T-cell (primary cell): ENCODE data around the gene MAU2. TPM values are rescaled to one million over a fixed set of nuclear protein-coding genes. Genes with fewer than 3 reads are reported as not detected.

Source experiments
- ATAC-seq, 4 experiments: fragments of 200-7000 bp in 3 of 4; fragments of 150-1000 bp in 1 of 4; cut with Tn5 transposase; replicated peaks in 1 of 4; 1 replicate in 3 of 4; 2 replicates in 1 of 4; pipeline ENCODE4 v1.10.0; 2021; ENCODE audit warnings: moderate library complexity in 3 of 4, mild to moderate bottlenecking in 2 of 4, moderate number of reproducible peaks in 1 of 4
- CTCF ChIA-PET, 2 donors: fragments of 300-600 bp; sonication (Branson Sonifier 250); formaldehyde crosslinking; loops; one replicate each; lab custom pipeline; 2022; ENCODE audit warnings: antibody characterized with exemption in 2 of 2; lab: Charles Lee
- POLR2A ChIA-PET, 2 donors: fragments of 300-600 bp; sonication (Branson Sonifier 250); formaldehyde crosslinking; loops; one replicate each; lab custom pipeline; 2022; ENCODE audit warnings: antibody characterized with exemption in 2 of 2; lab: Charles Lee
- DNase-seq, 35 experiments: peaks; one replicate each; pipeline versions ENCODE4 v3.0.0 to v3.0.0-alpha.2; 2013 to 2023
- H3K27ac ChIP-seq: one replicate; pipeline ENCODE4 v1.5.1; 2013; ENCODE audit warnings: low read length
- H3K27me3 ChIP-seq, 2 experiments: replicated peaks in 1 of 2; 1 replicate in 1 of 2; 2 replicates in 1 of 2; pipeline versions ENCODE4 v1.6.1 to v1.7.0; 2013; ENCODE audit warnings: low read length in 1 of 2, mixed read lengths in 1 of 2; ENCODE audit not compliant: control insufficient read depth in 2 of 2, insufficient read depth in 2 of 2; ENCODE audit errors: extremely low read depth in 1 of 2
- H3K36me3 ChIP-seq, 2 donors: 1 replicate in 1 of 2; 2 replicates in 1 of 2; pipeline versions ENCODE4 v1.6.1 to v1.7.0; 2013; ENCODE audit warnings: low read length in 1 of 2; ENCODE audit not compliant: control insufficient read depth in 2 of 2, insufficient read depth in 1 of 2; ENCODE audit errors: extremely low read depth in 1 of 2
- H3K4me1 ChIP-seq, 2 experiments: 1 replicate in 1 of 2; 2 replicates in 1 of 2; pipeline versions ENCODE4 v1.6.1 to v1.7.0; 2013; ENCODE audit warnings: low read length in 2 of 2, mixed read lengths in 1 of 2; ENCODE audit not compliant: insufficient read depth in 2 of 2, control insufficient read depth in 1 of 2; ENCODE audit errors: extremely low read depth in 1 of 2
- H3K4me3 ChIP-seq, 2 donors: 1 replicate in 1 of 2; 2 replicates in 1 of 2; pipeline versions ENCODE4 v1.5.1 to v1.7.0; 2013; ENCODE audit warnings: mild to moderate bottlenecking in 2 of 2, low read length in 1 of 2, moderate library complexity in 1 of 2; ENCODE audit not compliant: control insufficient read depth in 1 of 2; ENCODE audit errors: extremely low read depth in 1 of 2
- H3K9me3 ChIP-seq: 2 replicates; pipeline ENCODE4 v1.7.0; 2013
- H3K27ac Mint-ChIP-seq, 2 donors: one replicate each; pipeline ENCODE4 v1.8.0; 2020 to 2021; ENCODE audit warnings: mild to moderate bottlenecking in 2 of 2, mixed read lengths in 2 of 2
- H3K27me3 Mint-ChIP-seq, 2 donors: one replicate each; pipeline ENCODE4 v1.8.0; 2021 to 2022; ENCODE audit warnings: mixed read lengths in 2 of 2
- H3K36me3 Mint-ChIP-seq: one replicate; pipeline ENCODE4 v1.8.0; 2021; ENCODE audit warnings: mixed read lengths
- H3K4me1 Mint-ChIP-seq, 3 donors: one replicate each; pipeline ENCODE4 v1.8.0; 2020 to 2022; ENCODE audit warnings: mixed read lengths in 3 of 3, mild to moderate bottlenecking in 1 of 3
- H3K4me3 Mint-ChIP-seq, 3 donors: one replicate each; pipeline ENCODE4 v1.8.0; 2020 to 2022; ENCODE audit warnings: mild to moderate bottlenecking in 3 of 3, mixed read lengths in 3 of 3, moderate library complexity in 3 of 3
- H3K9me3 Mint-ChIP-seq, 3 donors: one replicate each; pipeline ENCODE4 v1.8.0; 2020 to 2022; ENCODE audit warnings: mixed read lengths in 3 of 3
- WGBS: methylation state at CpG from one replicate; pipeline ENCODE4 v1.1.5; 2013; ENCODE audit warnings: missing lambda C conversion rate; ENCODE audit not compliant: insufficient coverage; 5-methylcytosine and 5-hydroxymethylcytosine counted together
- total RNA-seq, 35 experiments: library from RNA in 6 of 35; stranded (reverse) in 6 of 35; fragments of 120-200 nt in 1 of 35; gene quantifications; one replicate each; pipeline versions ENCODE4 v1.2.1 to v1.2.4 and lab custom pipeline; 2013 to 2026

MAU2 gene
- total RNA-seq, 5 donors from 2014 or later (not counting 1 experiment from before 2014, with no cell fraction given), result 143 to 159 (median 150) TPM

DNA sequence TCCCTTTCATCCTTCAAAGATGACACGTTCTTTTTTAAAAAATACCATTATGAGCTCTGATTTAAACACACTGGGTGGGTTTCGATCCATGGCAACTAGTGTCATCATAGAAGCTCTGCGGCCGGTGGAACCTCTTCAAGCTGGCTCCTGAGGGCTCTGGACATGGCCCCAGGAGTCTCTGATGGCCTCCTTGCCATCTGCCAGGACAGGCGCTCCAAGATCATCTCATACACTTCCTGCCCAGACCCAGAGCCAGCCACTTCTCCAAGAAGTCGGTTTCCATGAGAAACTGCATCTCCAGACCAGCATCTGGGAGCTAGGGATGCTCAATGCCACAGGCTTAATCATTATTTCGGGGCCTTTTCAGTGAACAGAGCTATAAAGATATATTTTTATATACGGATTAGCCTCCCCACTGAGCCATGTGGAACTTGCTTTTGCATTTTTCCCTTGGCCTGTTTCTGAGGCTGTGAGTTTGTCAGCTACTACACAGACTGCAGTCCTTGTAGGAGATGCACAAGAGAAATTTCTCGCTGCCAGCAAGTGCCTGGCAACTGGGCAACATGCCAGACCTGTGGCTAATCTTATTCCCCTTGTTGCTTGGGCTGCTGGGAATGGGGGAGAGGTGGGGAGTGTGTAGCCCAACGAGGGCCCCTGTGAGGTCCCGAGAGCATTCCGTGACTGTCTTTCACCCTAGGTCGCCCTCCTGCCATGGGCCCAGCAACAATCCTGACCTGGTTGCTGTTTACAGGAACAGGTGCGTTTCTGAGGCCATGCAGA lies 16.3 kb upstream of the MAU2 start:
- H3K36me3 ChIP-seq, result peaks cover 24 to 86% of the 10 kb centered on the region in 2 donors
- DNase-seq (no peak), ATAC-seq (no peak)
- Mint-ChIP-seq H3K27me3 (no peaks in the 10 kb centered on the region), H3K4me3 (no peak overlapping the region), H3K27ac (no peak overlapping the region), H3K36me3 (peaks cover 29% of the 10 kb centered on the region), H3K9me3 (no peaks in the 10 kb centered on the region), H3K4me1 (no peaks in the 10 kb centered on the region)
- no peak overlapping the region for H3K4me3 ChIP-seq
- H3K27me3 ChIP-seq, result no peaks in the 10 kb centered on the region
- no peaks in the 10 kb centered on the region for H3K9me3 ChIP-seq
- CTCF ChIA-PET, result no interaction called here
- H3K27ac ChIP-seq, result no peak overlapping the region
- no peaks in the 10 kb centered on the region for H3K4me1 ChIP-seq
- WGBS, result 97% methylated on average over 12 of the region's 14 CpGs
- POLR2A ChIA-PET, result no interaction called here

DNA sequence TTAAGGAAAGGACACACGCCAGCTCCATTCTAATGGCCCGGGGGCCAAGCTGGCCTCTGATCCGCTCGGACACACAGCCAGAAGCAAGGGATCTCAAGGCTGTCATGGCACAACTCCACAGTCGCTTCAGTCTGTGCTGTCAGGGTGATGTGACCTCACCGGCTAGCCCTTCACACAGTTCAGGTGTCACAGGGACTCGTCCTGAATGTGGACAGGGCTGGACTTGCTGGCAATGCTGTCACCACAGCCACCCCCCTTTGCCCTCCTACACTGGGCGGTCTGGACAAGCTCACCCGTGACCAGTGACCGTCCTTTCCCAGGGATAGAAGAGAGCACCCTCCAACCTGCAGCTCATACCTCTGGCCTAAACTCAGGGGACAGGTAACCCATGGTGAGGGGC lies 15.6 kb upstream of the MAU2 start:
- H3K36me3 ChIP-seq, result peaks cover 25 to 91% of the 10 kb centered on the region in 2 donors

DNA sequence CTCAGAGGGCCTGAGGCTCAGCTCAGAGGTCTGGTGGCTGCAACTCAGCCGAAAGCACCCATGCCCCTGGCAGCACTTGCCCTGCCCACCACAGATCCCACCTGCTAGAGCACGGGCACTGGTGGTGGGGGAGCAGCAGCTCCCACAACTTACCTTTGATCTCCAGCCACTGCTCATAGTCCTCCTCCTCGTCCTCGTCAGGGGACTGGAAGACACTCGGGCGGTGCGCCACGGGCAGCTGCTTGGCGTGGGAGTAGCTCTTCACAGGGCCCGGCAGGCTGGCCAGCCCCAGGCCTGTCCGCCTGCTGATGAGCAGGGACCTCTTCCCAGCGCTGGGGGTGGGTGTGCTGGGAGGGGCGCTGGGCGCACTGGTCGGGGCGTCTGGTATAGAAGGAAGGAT lies 14.9 kb upstream of the MAU2 start:
- POLR2A ChIA-PET, result no interaction called here

More for the DNA sequence above, 15.6 kb upstream of the MAU2 start:
- Histone ChIP-seq H3K4me1 (no peaks in the 10 kb centered on the region), H3K27me3 (no peaks in the 10 kb centered on the region), H3K4me3 (no peak overlapping the region), H3K27ac (no peak overlapping the region), H3K9me3 (no peaks in the 10 kb centered on the region)
- no peak for ATAC-seq
- ChIA-PET POLR2A (no interaction called here), CTCF (no interaction called here)
- Mint-ChIP-seq H3K4me1 (no peaks in the 10 kb centered on the region), H3K36me3 (peaks cover 29% of the 10 kb centered on the region), H3K27ac (no peak overlapping the region), H3K9me3 (no peaks in the 10 kb centered on the region), H3K27me3 (no peaks in the 10 kb centered on the region), H3K4me3 (no peak overlapping the region)
- DNase-seq, result no peak
- WGBS, result 100% methylated on average over 7 of the region's 10 CpGs

DNA sequence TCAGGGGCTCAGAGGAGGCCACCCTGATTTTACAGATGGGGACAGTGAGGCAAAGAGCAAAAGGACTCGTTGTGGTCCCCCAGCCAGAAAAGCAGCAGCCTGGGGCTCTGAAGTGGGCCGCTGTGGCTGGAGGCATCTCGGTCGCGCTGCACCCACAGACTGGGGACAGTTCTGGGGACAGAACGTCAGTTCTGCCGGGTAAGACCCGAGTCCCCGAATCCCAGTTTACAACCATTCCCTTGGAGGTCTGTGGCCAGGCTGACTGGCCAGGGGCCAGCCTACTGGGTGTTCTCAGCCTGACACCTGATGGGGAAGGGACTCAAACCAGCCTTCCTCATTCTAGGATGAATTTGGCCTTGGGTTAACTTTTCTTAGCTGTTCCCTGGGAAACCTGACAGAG lies 14.4 kb upstream of the MAU2 start:
- Mint-ChIP-seq H3K4me1 (no peaks in the 10 kb centered on the region), H3K27me3 (no peaks in the 10 kb centered on the region), H3K27ac (no peak overlapping the region), H3K9me3 (no peaks in the 10 kb centered on the region), H3K36me3 (peaks cover 31% of the 10 kb centered on the region), H3K4me3 (no peak overlapping the region)
- no peak for ATAC-seq
- DNase-seq, result no peak
- Histone ChIP-seq H3K4me1 (no peaks in the 10 kb centered on the region), H3K9me3 (no peaks in the 10 kb centered on the region), H3K36me3 (peaks cover 25 to 84% of the 10 kb centered on the region in 2 donors), H3K27me3 (no peaks in the 10 kb centered on the region), H3K27ac (no peak overlapping the region), H3K4me3 (no peak overlapping the region)
- 98% methylated on average over 9 of the region's 9 CpGs for WGBS
- CTCF ChIA-PET, result no interaction called here
- POLR2A ChIA-PET, result no interaction called here

More for the DNA sequence above, 14.9 kb upstream of the MAU2 start:
- H3K36me3 ChIP-seq, result peaks cover 25 to 89% of the 10 kb centered on the region in 2 donors
- H3K27ac ChIP-seq, result no peak overlapping the region
- no peaks in the 10 kb centered on the region for H3K9me3 ChIP-seq
- H3K4me1 ChIP-seq, result no peaks in the 10 kb centered on the region
- ATAC-seq (no peak), DNase-seq (no peak)
- H3K27ac Mint-ChIP-seq, result no peak overlapping the region
- H3K4me3 ChIP-seq, result no peak overlapping the region
- H3K36me3 Mint-ChIP-seq, result peaks cover 34% of the 10 kb centered on the region
- CTCF ChIA-PET, result no interaction called here
- no peaks in the 10 kb centered on the region for H3K4me1 Mint-ChIP-seq
- WGBS, result 98% methylated on average over 14 of the region's 16 CpGs
- no peaks in the 10 kb centered on the region for H3K27me3 Mint-ChIP-seq
- H3K4me3 Mint-ChIP-seq, result no peak overlapping the region
- H3K9me3 Mint-ChIP-seq, result no peaks in the 10 kb centered on the region
- H3K27me3 ChIP-seq, result no peaks in the 10 kb centered on the region

DNA sequence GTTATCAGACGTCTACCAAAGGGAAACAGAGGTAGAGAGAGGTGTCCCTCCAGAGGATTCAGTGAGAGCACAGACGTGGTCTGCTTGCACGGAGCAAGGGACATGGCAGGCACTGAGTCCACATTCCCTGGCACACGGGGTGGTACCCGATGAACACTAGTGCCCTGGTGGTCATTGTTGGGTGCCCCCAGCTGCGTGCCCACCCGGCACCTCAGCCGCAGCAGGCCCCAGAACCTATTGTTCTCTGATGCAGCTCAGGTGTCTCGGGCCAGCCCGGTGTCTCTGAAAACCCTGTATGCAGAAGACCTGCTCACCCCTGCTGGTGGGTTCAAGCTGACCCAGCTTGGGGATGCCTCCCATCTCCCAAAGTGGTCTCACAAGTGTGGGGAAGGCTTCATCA lies 12.3 kb upstream of the MAU2 start:
- Mint-ChIP-seq H3K27me3 (no peaks in the 10 kb centered on the region), H3K9me3 (no peaks in the 10 kb centered on the region), H3K27ac (no peak overlapping the region), H3K4me3 (no peak overlapping the region), H3K36me3 (peaks cover 29% of the 10 kb centered on the region), H3K4me1 (peaks cover 0 to 3% (median 3%) of the 10 kb centered on the region in 3 donors)
- Histone ChIP-seq H3K36me3 (peaks cover 22 to 78% of the 10 kb centered on the region in 2 donors), H3K27me3 (no peaks in the 10 kb centered on the region), H3K27ac (no peak overlapping the region), H3K4me1 (no peaks in the 10 kb centered on the region), H3K4me3 (no peak overlapping the region), H3K9me3 (no peaks in the 10 kb centered on the region)
- ChIA-PET CTCF (no interaction called here), POLR2A (no interaction called here)
- 99% methylated on average over 7 of the region's 10 CpGs for WGBS
- ATAC-seq (no peak), DNase-seq (no peak)

DNA sequence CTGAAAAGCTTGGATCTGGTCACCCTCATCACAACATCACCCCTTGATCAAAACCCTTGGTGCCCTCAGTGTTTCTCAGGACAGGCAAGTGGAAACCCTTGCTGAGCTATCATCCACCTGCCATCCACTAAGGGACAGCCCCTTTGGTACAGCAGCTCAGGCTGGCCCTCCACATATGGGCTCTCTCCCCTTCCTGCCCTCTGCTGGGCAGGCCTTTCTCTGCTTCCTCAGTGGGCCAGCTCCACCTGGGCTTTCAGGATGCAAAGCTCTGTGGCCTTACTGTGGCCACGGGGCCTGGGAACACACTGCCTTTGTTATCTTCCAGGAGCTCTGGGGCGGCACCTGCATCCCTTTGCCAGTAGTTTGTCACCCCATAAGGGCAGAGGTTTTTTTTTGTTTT lies 5.2 kb upstream of the MAU2 start:
- Histone ChIP-seq H3K4me3 (no peak overlapping the region), H3K4me1 (peaks cover 8 to 25% of the 10 kb centered on the region in 2 experiments), H3K9me3 (no peaks in the 10 kb centered on the region), H3K27me3 (no peaks in the 10 kb centered on the region), H3K36me3 (peaks cover 10 to 29% of the 10 kb centered on the region in 2 donors), H3K27ac (no peak overlapping the region)
- Mint-ChIP-seq H3K4me3 (no peak overlapping the region), H3K4me1 (peaks cover 29% of the 10 kb centered on the region in 3 donors), H3K36me3 (peaks cover 25% of the 10 kb centered on the region), H3K27me3 (no peaks in the 10 kb centered on the region), H3K27ac (no peak overlapping the region), H3K9me3 (no peaks in the 10 kb centered on the region)
- ChIA-PET CTCF (interaction anchor here in 1 of 2 donors (0.5 kb wide), 1 partner anchor 1577 kb away, joined by 4 read pairs; no protein-coding TSS in a partner anchor), POLR2A (no interaction called here)
- no peak for DNase-seq
- ATAC-seq, result no peak
- 100% methylated on average over 1 of the region's 2 CpGs for WGBS
